ENCODE measurements around the gene MR1. TPM values are rescaled to one million over a fixed set of nuclear protein-coding genes. Genes with fewer than 3 reads are reported as not detected.
A peak's percentile ranks its signal among the peaks of the same experiment; 100 is the strongest.

Gene MR1
- total and polyA plus RNA-seq, 11 donors, result 0.65 to 21.0 (median 3.5) TPM

DNA sequence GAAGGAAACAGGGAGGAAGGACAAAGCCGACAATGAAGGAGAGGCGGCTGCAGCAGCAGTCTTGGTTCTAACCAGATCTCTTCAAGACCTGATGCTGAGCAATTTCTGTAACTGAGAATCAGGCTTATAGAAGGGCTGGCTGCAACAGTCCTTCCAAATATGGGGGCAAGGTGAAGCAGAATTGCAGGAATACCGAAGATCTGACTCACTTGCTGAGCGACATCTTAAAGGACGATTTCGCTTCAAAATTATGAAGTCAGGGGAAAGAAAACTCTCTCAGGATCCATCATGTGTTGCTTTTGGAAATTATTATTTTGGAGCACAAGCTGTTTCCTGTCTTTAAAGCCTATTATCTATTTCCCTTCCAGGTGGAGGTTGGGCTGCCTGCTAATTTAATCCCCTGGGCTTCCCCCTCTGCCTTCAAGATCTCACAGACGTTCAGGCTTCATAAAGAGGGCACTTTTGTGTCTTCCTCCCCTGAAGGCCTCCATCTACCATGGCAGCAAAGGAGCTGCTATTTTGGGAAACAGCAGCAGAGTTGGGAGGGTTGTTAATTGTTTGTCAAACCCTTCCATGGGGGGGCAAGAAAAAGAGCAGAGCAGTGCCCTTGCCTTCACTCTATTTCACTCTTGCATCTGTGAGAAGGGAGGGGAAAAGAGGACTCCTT lies 43.9 kb downstream of the MR1 start:
- Histone ChIP-seq H3K27ac (no peak overlapping the region), H3K4me3 (no peak overlapping the region), H3K36me3 (no peaks in the 10 kb centered on the region), H3K4me1 (peaks cover 0 to 10% (median 0%) of the 10 kb centered on the region in 12 donors), H3K27me3 (peaks cover 0 to 5% (median 0%) of the 10 kb centered on the region in 9 donors), H3K9me3 (no peaks in the 10 kb centered on the region)
- ATAC-seq (no peak), DNase-seq (no peak)
- no peak for TF ChIP-seq POLR2A (IDR thresholded peaks at IDR 0.05)
- TF ChIP-seq, protein P1, sequence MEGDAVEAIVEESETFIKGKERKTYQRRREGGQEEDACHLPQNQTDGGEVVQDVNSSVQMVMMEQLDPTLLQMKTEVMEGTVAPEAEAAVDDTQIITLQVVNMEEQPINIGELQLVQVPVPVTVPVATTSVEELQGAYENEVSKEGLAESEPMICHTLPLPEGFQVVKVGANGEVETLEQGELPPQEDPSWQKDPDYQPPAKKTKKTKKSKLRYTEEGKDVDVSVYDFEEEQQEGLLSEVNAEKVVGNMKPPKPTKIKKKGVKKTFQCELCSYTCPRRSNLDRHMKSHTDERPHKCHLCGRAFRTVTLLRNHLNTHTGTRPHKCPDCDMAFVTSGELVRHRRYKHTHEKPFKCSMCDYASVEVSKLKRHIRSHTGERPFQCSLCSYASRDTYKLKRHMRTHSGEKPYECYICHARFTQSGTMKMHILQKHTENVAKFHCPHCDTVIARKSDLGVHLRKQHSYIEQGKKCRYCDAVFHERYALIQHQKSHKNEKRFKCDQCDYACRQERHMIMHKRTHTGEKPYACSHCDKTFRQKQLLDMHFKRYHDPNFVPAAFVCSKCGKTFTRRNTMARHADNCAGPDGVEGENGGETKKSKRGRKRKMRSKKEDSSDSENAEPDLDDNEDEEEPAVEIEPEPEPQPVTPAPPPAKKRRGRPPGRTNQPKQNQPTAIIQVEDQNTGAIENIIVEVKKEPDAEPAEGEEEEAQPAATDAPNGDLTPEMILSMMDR (IDR thresholded peaks at IDR 0.05), result no peak
- 50 to 60% (median 59%) methylated on average over 7 of the region's 7 CpGs for WGBS, 4 donors
- intact Hi-C loops (cut with DNase I), result no loop called here

DNA sequence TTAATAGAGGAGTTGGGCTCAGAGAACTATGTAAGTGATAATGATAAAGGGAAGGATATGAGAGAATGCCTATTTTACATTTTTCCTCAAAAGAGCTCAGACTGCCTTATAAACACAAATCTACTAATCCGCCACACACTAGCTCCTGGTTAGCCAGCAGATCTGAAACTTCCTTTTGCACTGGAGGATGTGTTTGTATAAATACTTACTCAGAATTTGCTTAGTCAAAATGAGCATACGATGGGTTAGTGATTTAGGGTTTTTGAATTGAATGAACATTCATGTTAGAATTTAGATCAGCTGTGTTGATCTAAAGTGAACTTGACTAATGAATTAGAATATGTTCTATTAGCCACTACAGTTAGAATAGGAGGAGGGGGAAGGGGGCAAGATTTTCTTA lies 45.6 kb downstream of the MR1 start:
- no peak overlapping the region for H3K27ac ChIP-seq
- no peak for ATAC-seq
- H3K27me3 ChIP-seq, result peaks cover 0 to 5% (median 0%) of the 10 kb centered on the region in 9 donors
- TF ChIP-seq, protein P1 (IDR thresholded peaks at IDR 0.05), result no peak
- TF ChIP-seq POLR2A (IDR thresholded peaks at IDR 0.05), result no peak
- no peak for DNase-seq
- intact Hi-C loops (cut with DNase I), result no loop called here
- H3K36me3 ChIP-seq, result no peaks in the 10 kb centered on the region
- H3K4me1 ChIP-seq, result peaks cover 0 to 15% (median 2%) of the 10 kb centered on the region in 12 donors
- no peaks in the 10 kb centered on the region for H3K9me3 ChIP-seq
- H3K4me3 ChIP-seq, result no peak overlapping the region
- 87 to 97% (median 87%) methylated on average over 2 of the region's 2 CpGs for WGBS, 4 donors

DNA sequence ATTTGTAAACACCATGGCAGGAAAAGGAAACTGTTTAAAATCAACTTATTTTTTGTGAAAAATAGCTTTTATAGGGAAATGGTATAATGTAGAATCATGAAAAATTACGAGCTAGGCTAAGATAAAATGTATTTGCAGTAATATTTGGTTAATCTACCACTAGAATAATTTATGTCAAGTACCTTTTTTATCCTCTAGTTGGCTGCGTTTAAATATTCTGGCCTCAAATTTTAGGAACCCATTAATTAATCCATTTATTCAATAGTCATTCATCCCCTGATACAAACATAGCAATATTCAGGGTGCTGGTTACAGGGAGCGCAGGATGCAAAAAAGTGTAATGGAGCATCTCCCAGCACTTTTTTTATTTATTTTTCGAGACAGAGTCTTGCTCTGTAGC lies 46.1 kb downstream of the MR1 start:
- no peak for ATAC-seq
- H3K36me3 ChIP-seq, result no peaks in the 10 kb centered on the region
- H3K27me3 ChIP-seq, result peaks cover 0 to 5% (median 0%) of the 10 kb centered on the region in 9 donors
- no peak for TF ChIP-seq POLR2A (IDR thresholded peaks at IDR 0.05)
- TF ChIP-seq, protein P1 (IDR thresholded peaks at IDR 0.05), result peak in 2 of 12 donors; percentile 5 to 11
- intact Hi-C loops (cut with DNase I), result loop anchor here in 3 of 10 donors (10.0 kb wide), 3 partner anchors 45 to 195 kb away; partner anchors contain the start of gene MR1 (in 1 of the 3)
- H3K27ac ChIP-seq, result no peak overlapping the region
- DNase-seq, result no peak
- no peaks in the 10 kb centered on the region for H3K9me3 ChIP-seq
- no peak overlapping the region for H3K4me3 ChIP-seq
- peaks cover 0 to 17% (median 6%) of the 10 kb centered on the region in 12 donors for H3K4me1 ChIP-seq
- WGBS, 4 donors, result 65 to 83% (median 75%) methylated on average over 4 of the region's 4 CpGs

DNA sequence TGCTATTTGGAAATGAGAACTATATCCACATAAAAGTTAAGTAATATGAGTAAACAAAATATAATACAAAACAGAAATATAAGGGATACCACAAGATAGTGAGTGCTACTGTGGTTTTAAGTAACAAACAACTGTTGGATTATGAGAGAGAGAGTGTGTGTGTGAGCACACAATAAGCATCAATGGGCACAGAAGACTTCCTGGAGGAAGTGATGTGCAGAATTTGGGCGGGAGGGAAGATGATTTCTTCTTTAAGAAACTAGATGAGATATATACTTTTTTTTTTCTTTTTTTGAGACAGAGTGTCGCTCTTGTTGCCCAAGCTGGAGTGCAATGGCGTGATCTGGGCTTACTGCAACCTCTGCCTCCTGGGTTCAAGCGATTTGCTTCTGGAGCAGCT lies 46.8 kb downstream of the MR1 start:
- H3K36me3 ChIP-seq, result no peaks in the 10 kb centered on the region
- no peak for DNase-seq
- H3K9me3 ChIP-seq, result no peaks in the 10 kb centered on the region
- H3K27me3 ChIP-seq, result peaks cover 0 to 5% (median 0%) of the 10 kb centered on the region in 9 donors
- intact Hi-C loops (cut with DNase I), result loop anchor here in 3 of 10 donors (10.0 kb wide), 3 partner anchors 46 to 196 kb away; partner anchors contain the start of gene MR1 (in 1 of the 3)
- WGBS, 4 donors, result 90 to 93% (median 92%) methylated on average over 4 of the region's 4 CpGs
- no peak for ATAC-seq
- H3K4me3 ChIP-seq, result no peak overlapping the region
- H3K4me1 ChIP-seq, result peaks cover 0 to 17% (median 6%) of the 10 kb centered on the region in 12 donors
- no peak overlapping the region for H3K27ac ChIP-seq
- TF ChIP-seq, protein P1 (IDR thresholded peaks at IDR 0.05), result no peak
- no peak for TF ChIP-seq POLR2A (IDR thresholded peaks at IDR 0.05)

Data from heart left ventricle (tissue), 16 donors.